Measurements from ENCODE around the gene NAV1.

NAV1 gene

GRCh38 chr1:201555593-201555945 lies 16.6 kb downstream of the NAV1 start:
- no peaks in the 10 kb centered on the region for H3K27me3 ChIP-seq (ENCODE audit: insufficient read depth, poor library complexity, severe bottlenecking)
- TF ChIP-seq POLR2AphosphoS5 (IDR thresholded peaks at IDR 0.05; ENCODE audit: low read depth): no peak
- no peak for TF ChIP-seq GABPA (IDR thresholded peaks at IDR 0.05; ENCODE audit: low read depth)
- no peak for TF ChIP-seq CTCF (IDR thresholded peaks at IDR 0.05; ENCODE audit: insufficient read depth, low read length)
- no peak for TF ChIP-seq SPI1 (IDR thresholded peaks at IDR 0.05; ENCODE audit: borderline replicate concordance, low read depth)
- TF ChIP-seq REST (IDR thresholded peaks at IDR 0.05; ENCODE audit: insufficient replicate concordance, low read depth): no peak
- H3K27ac ChIP-seq (replicated peaks): no peak overlapping the region
- no peak for DNase-seq (ENCODE audit: low read depth in 1 of 2, low spot score in 1 of 2)
- H3K4me3 ChIP-seq (replicated peaks; ENCODE audit: insufficient read depth, low read length): no peak overlapping the region

GRCh38 chr1:201556841-201557571 lies 18.1 kb downstream of the NAV1 start:
- TF ChIP-seq POLR2AphosphoS5 (IDR thresholded peaks at IDR 0.05; ENCODE audit: low read depth) (no peak), SPI1 (IDR thresholded peaks at IDR 0.05; ENCODE audit: borderline replicate concordance, low read depth) (no peak), GABPA (IDR thresholded peaks at IDR 0.05; ENCODE audit: low read depth) (no peak), REST (IDR thresholded peaks at IDR 0.05; ENCODE audit: insufficient replicate concordance, low read depth) (no peak), CTCF (IDR thresholded peaks at IDR 0.05; ENCODE audit: insufficient read depth, low read length) (no peak)
- no peak overlapping the region for H3K27ac ChIP-seq (replicated peaks)
- H3K27me3 ChIP-seq (ENCODE audit: insufficient read depth, poor library complexity, severe bottlenecking): no peaks in the 10 kb centered on the region
- no peak overlapping the region for H3K4me3 ChIP-seq (replicated peaks; ENCODE audit: insufficient read depth, low read length)
- DNase-seq (ENCODE audit: low read depth in 1 of 2, low spot score in 1 of 2): no peak

- H3K27ac ChIP-seq (replicated peaks): no peak overlapping the region
- H3K27me3 ChIP-seq (ENCODE audit: insufficient read depth, poor library complexity, severe bottlenecking): no peaks in the 10 kb centered on the region
- no peak overlapping the region for H3K4me3 ChIP-seq (replicated peaks; ENCODE audit: insufficient read depth, low read length)
- TF ChIP-seq CTCF (IDR thresholded peaks at IDR 0.05; ENCODE audit: insufficient read depth, low read length) (no peak), REST (IDR thresholded peaks at IDR 0.05; ENCODE audit: insufficient replicate concordance, low read depth) (no peak), GABPA (IDR thresholded peaks at IDR 0.05; ENCODE audit: low read depth) (no peak), SPI1 (IDR thresholded peaks at IDR 0.05; ENCODE audit: borderline replicate concordance, low read depth) (no peak), POLR2AphosphoS5 (IDR thresholded peaks at IDR 0.05; ENCODE audit: low read depth) (no peak)
- DNase-seq (ENCODE audit: low read depth in 1 of 2, low spot score in 1 of 2): no peak
Observed at GRCh38 chr1:201557572-201557958, 18.6 kb downstream of the NAV1 start.

All from HL-60 (cell line).